GM21529 (cell line): Measurements from ENCODE around the gene ASCL2.

ENCODE experiments used
- ATAC-seq: cut with Tn5 transposase; IDR thresholded peaks from one replicate; pipeline ENCODE4 v1.9.1; 2021; ENCODE audit not compliant: unreplicated experiment

ASCL2 gene

GRCh38 chr11:2275334-2276279, 5.2 kb upstream of the ASCL2 start:
- ATAC-seq = no peak

GRCh38 chr11:2273771-2274170, 3.4 kb upstream of the ASCL2 start:
- no peak for ATAC-seq

GRCh38 chr11:2273311-2273710, 2.9 kb upstream of the ASCL2 start:
- no peak for ATAC-seq

- ATAC-seq = no peak
These were observed 2.5 kb upstream of the ASCL2 start for GRCh38 chr11:2272946-2273280.

GRCh38 chr11:2272228-2272945, 2.0 kb upstream of the ASCL2 start:
- ATAC-seq = no peak

GRCh38 chr11:2271327-2272227, 1.2 kb upstream of the ASCL2 start:
- no peak for ATAC-seq

GRCh38 chr11:2271077-2271326, 614 bp upstream of the ASCL2 start:
- ATAC-seq = no peak

- ATAC-seq = no peak
These were observed 627 bp downstream of the ASCL2 start for GRCh38 chr11:2269601-2270321.

GRCh38 chr11:2268729-2269600, 1.4 kb downstream of the ASCL2 start:
- ATAC-seq = no peak

GRCh38 chr11:2267851-2268728, 2.3 kb downstream of the ASCL2 start:
- no peak for ATAC-seq

- ATAC-seq = no peak
These were observed 3.0 kb downstream of the ASCL2 start for GRCh38 chr11:2267306-2267850.

GRCh38 chr11:2266586-2267305, 3.6 kb downstream of the ASCL2 start:
- no peak for ATAC-seq

- no peak for ATAC-seq
These were observed 4.4 kb downstream of the ASCL2 start for GRCh38 chr11:2265854-2266585.

GRCh38 chr11:2265396-2265795, 5.0 kb downstream of the ASCL2 start:
- peak; percentile 55 for ATAC-seq

- no peak for ATAC-seq
These were observed 5.9 kb downstream of the ASCL2 start for GRCh38 chr11:2264366-2265053.

GRCh38 chr11:2263724-2264360, 6.5 kb downstream of the ASCL2 start:
- no peak for ATAC-seq
